IMR-90 (cell line): ENCODE results near the gene IGSF9B. TPM values are rescaled to one million over a fixed set of nuclear protein-coding genes. Genes with fewer than 3 reads are reported as not detected.

ENCODE experiments used
- ATAC-seq: fragments of 200-7000 bp; cut with Tn5 transposase; 2 replicates; pipeline ENCODE4 v1.9.1; 2020; ENCODE audit warnings: low read depth, mild to moderate bottlenecking, moderate library complexity
- BruUV-seq: library from RNA; stranded (reverse); fragments of 400-500 nt; replicated peaks from 2 replicates; lab custom pipeline; 2021; lab: Mats Ljungman, UMichigan
- CTCF ChIA-PET: fragments of 300-600 bp; formaldehyde crosslinking; extraction: SDS; loops from one replicate; lab custom pipeline; 2021; ENCODE audit warnings: antibody characterized with exemption; lab: Yijun Ruan, JAX
- POLR2A ChIA-PET: fragments of 300-600 bp; sonication (Branson Sonifier 250); formaldehyde crosslinking; loops from one replicate; lab custom pipeline; 2022; ENCODE audit warnings: antibody characterized with exemption; ENCODE audit not compliant: unreplicated experiment; lab: Charles Lee
- DNase-seq: peaks from one replicate; pipeline ENCODE4 v3.0.0; 2013
- H2AFZ ChIP-seq: replicated peaks from 2 replicates; pipeline ENCODE3; 2013; ENCODE audit warnings: low read length, mild to moderate bottlenecking; ENCODE audit not compliant: poor library complexity
- H2AK5ac ChIP-seq: 2 replicates; pipeline ENCODE4 v1.6.1; 2013; ENCODE audit warnings: low read depth, low read length, inconsistent platforms
- H2AK9ac ChIP-seq: replicated peaks from 2 replicates; pipeline ENCODE3; 2013; ENCODE audit warnings: mild to moderate bottlenecking, low read depth, low read length, moderate library complexity; ENCODE audit not compliant: poor library complexity
- H2BK120ac ChIP-seq: 2 replicates; pipeline ENCODE4 v1.6.1; 2013; ENCODE audit warnings: low read depth, low read length, inconsistent platforms
- H2BK15ac ChIP-seq: 3 replicates; pipeline ENCODE4 v1.6.1; 2013; ENCODE audit warnings: low read depth, low read length, inconsistent platforms
- H2BK20ac ChIP-seq: 2 replicates; pipeline ENCODE4 v1.6.1; 2013; ENCODE audit warnings: low read depth, mild to moderate bottlenecking, inconsistent platforms, low read length, moderate library complexity
- H2BK5ac ChIP-seq: 2 replicates; pipeline ENCODE4 v1.6.1; 2013; ENCODE audit warnings: mild to moderate bottlenecking, low read depth, low read length, inconsistent platforms; ENCODE audit not compliant: poor library complexity, severe bottlenecking
- H3K14ac ChIP-seq: replicated peaks from 2 replicates; pipeline ENCODE4 v1.6.1; 2013; ENCODE audit warnings: low read depth, low read length, inconsistent platforms
- H3K18ac ChIP-seq: 2 replicates; pipeline ENCODE4 v1.6.1; 2013; ENCODE audit warnings: low read depth, low read length, control low read depth
- H3K23ac ChIP-seq: 2 replicates; pipeline ENCODE4 v1.6.1; 2013; ENCODE audit warnings: low read depth, low read length, inconsistent platforms
- H3K27ac ChIP-seq: 2 replicates; pipeline ENCODE4 v1.5.1; 2013; ENCODE audit warnings: mild to moderate bottlenecking, control low read depth, low read length; ENCODE audit not compliant: insufficient read depth
- H3K27me3 ChIP-seq: 2 replicates; pipeline ENCODE4 v1.6.1; 2013; ENCODE audit warnings: low read length; ENCODE audit not compliant: control insufficient read depth, insufficient read depth
- H3K36me3 ChIP-seq: 2 replicates; pipeline ENCODE4 v1.6.1; 2013; ENCODE audit warnings: low read length, mixed read lengths; ENCODE audit not compliant: control insufficient read depth, insufficient read depth
- H3K4ac ChIP-seq: 2 replicates; pipeline ENCODE4 v1.6.1; 2013; ENCODE audit warnings: low read depth, low read length, inconsistent platforms
- H3K4me1 ChIP-seq: 2 replicates; pipeline ENCODE4 v1.6.1; 2013; ENCODE audit warnings: low read length, mixed read lengths; ENCODE audit not compliant: control insufficient read depth, insufficient read depth
- H3K4me2 ChIP-seq: 2 replicates; pipeline ENCODE4 v1.6.1; 2013; ENCODE audit warnings: low read depth, mild to moderate bottlenecking, control low read depth, low read length, moderate library complexity
- H3K4me3 ChIP-seq: 2 replicates; pipeline ENCODE4 v1.5.1; 2013; ENCODE audit warnings: low read depth, mild to moderate bottlenecking, control low read depth, low read length, moderate library complexity; ENCODE audit not compliant: insufficient read depth
- H3K56ac ChIP-seq: 2 replicates; pipeline ENCODE4 v1.6.1; 2013; ENCODE audit warnings: low read length, inconsistent platforms; ENCODE audit not compliant: insufficient read depth; ENCODE audit errors: extremely low read depth
- H3K79me1 ChIP-seq, 2 experiments: 2 replicates each; pipeline ENCODE4 v1.6.1; 2013; ENCODE audit warnings: low read length in 2 of 2, inconsistent platforms in 1 of 2, low read depth in 1 of 2
- H3K9ac ChIP-seq: 2 replicates; pipeline ENCODE4 v1.6.1; 2013; ENCODE audit warnings: low read depth, low read length, control low read depth
- H3K9me1 ChIP-seq: 2 replicates; pipeline ENCODE4 v1.6.1; 2013; ENCODE audit warnings: low read length, inconsistent platforms; ENCODE audit not compliant: insufficient read depth
- H3K9me3 ChIP-seq: 2 replicates; pipeline ENCODE4 v1.6.1; 2013; ENCODE audit warnings: low read length; ENCODE audit not compliant: control insufficient read depth, insufficient read depth
- H4K20me1 ChIP-seq: 2 replicates; pipeline ENCODE4 v1.6.1; 2013; ENCODE audit warnings: low read length, inconsistent platforms; ENCODE audit not compliant: insufficient read depth
- H4K5ac ChIP-seq: 2 replicates; pipeline ENCODE4 v1.6.1; 2013; ENCODE audit warnings: mild to moderate bottlenecking, low read depth, low read length, control low read depth
- H4K8ac ChIP-seq, 2 experiments: 2 replicates each; pipeline ENCODE4 v1.6.1; 2013; ENCODE audit warnings: low read depth in 2 of 2, low read length in 2 of 2, control low read depth in 1 of 2, inconsistent platforms in 1 of 2
- H4K91ac ChIP-seq: 2 replicates; pipeline ENCODE4 v1.6.1; 2013; ENCODE audit warnings: low read depth, low read length, inconsistent platforms; ENCODE audit not compliant: insufficient read depth
- CEBPB ChIP-seq: IDR thresholded peaks from 2 replicates; pipeline ENCODE4 v1.6.1; 2012; ENCODE audit warnings: low read depth, low read length, improper control_type of control experiment
- CHD1 ChIP-seq: IDR thresholded peaks from 2 replicates; pipeline ENCODE4 v1.6.1; 2012; ENCODE audit warnings: low read depth, low read length, improper control_type of control experiment
- ELK1 ChIP-seq: fragments of 150-350 bp; IDR thresholded peaks from 2 replicates; pipeline ENCODE4 v1.6.1; 2016; ENCODE audit warnings: low read depth, mild to moderate bottlenecking, low read length, moderate library complexity, borderline replicate concordance
- MAFK ChIP-seq: IDR thresholded peaks from 2 replicates; pipeline ENCODE4 v1.6.1; 2012; ENCODE audit warnings: low read depth, low read length, improper control_type of control experiment
- MAZ ChIP-seq: IDR thresholded peaks from 2 replicates; pipeline ENCODE4 v1.6.1; 2012; ENCODE audit warnings: low read depth, mild to moderate bottlenecking, low read length, improper control_type of control experiment, moderate library complexity, borderline replicate concordance
- MXI1 ChIP-seq: IDR thresholded peaks from 2 replicates; pipeline ENCODE4 v1.6.1; 2012; ENCODE audit warnings: low read depth, mild to moderate bottlenecking, low read length, moderate library complexity, borderline replicate concordance
- NFE2L2 ChIP-seq: fragments of 150-350 bp; IDR thresholded peaks from 2 replicates; pipeline ENCODE4 v1.6.1; 2016; ENCODE audit warnings: low read depth, mild to moderate bottlenecking, low read length
- RCOR1 ChIP-seq: IDR thresholded peaks from 2 replicates; pipeline ENCODE4 v1.6.1; 2012; ENCODE audit warnings: mild to moderate bottlenecking, low read length, improper control_type of control experiment; ENCODE audit not compliant: insufficient replicate concordance
- USF2 ChIP-seq: fragments of 150-350 bp; IDR thresholded peaks from 2 replicates; pipeline ENCODE4 v1.6.1; 2017; ENCODE audit warnings: mild to moderate bottlenecking, antibody characterized with exemption, low read length, low read depth
- WGBS, 2 experiments: methylation state at CpG; one replicate each; pipeline versions ENCODE4 v1.1.5 to v1.1.7; 2013; ENCODE audit warnings: missing lambda C conversion rate in 2 of 2; ENCODE audit not compliant: insufficient read length in 1 of 2; ENCODE audit errors: extremely low coverage in 2 of 2; 5-methylcytosine and 5-hydroxymethylcytosine counted together
- dilution Hi-C: fragments of 300-500 bp; cut with HindIII; formaldehyde crosslinking; loops from one replicate; pipeline ENCODE4 v1.14.3; 2018; ENCODE audit warnings: low sequenced_read_pairs; ENCODE audit not compliant: unreplicated experiment
- in situ Hi-C: fragments of 300-500 bp; cut with MboI; formaldehyde crosslinking; loops from 3 replicates; pipeline ENCODE4 v1.14.3; 2019; ENCODE audit warnings: low sequenced_read_pairs, inconsistent platforms, mixed read lengths
- intact Hi-C: fragments of 100-400 bp; cut with micrococcal nuclease; formaldehyde crosslinking; loops from 2 replicates; pipeline ENCODE4 v1.10.0; 2022
- polyA plus RNA-seq, 3 experiments: library from polyadenylated mRNA; depleted of rRNA; stranded (reverse); fragments of >200 nt; gene quantifications; 2 replicates each; pipeline ENCODE4 v1.2.3, GENCODE V29; 2012; ENCODE audit warnings: low replicate concordance in 1 of 3
- total RNA-seq: library from RNA; depleted of rRNA; stranded (reverse); fragments of >200 nt; gene quantifications from 2 replicates; pipeline ENCODE4 v1.2.3, GENCODE V29; 2012
- TF ChIP-seq, protein P1 (sequence below): conservative IDR thresholded peaks from 2 replicates; pipeline ENCODE4 v1.5.1; 2012; ENCODE audit warnings: mild to moderate bottlenecking, low read depth, low read length, improper control_type of control experiment

The IGSF9B gene
- total and polyA plus RNA-seq, 2 of the 4 experiments (the other 2 are of a cell fraction): under 0.01 to 0.10 TPM

DNA sequence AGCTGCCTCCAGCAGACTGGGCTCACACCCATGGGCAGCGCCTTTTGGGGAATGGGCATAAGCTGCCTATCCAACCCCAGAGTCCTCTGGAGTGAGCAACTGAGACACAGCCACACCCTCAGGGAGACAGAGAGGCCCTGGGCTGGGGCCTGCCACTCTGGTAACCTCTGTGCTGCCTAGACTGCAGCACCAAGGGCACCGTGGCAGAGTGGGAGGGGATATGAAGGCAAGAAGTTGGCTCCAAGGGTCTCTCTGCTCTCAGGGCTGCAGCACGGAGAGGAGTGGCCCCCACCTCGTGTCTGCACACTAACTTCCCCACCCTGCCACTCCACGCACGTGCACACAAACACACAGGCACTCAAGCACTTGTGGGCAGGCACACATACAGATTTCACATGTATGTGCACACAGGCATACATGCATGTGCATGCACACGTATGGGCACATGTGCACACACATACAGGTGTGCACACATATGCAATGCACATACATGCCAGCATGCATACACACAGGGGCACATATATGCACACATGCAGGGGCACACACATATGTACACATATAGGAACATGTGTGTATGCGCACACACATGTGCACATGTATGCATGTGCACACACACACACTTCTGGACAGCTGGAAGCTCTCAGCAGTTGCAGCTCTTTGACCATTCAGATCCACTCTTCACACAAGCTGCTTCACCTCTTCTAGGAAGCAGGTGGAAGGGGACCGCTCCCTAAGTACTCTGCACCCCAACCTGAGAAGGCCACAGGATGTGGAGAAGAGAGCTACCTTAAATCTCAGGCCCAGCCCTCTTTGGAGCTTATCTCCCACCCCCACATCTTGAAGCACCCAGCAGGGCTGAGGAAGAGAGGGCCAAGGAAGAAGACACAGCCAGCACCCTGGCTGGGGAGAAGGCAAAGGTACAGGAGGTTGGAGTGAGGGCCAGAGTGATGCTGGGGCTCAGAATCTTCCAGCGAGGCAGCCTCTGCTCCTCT lies 4.3 kb downstream of the IGSF9B start:
- Histone ChIP-seq H3K4me3 (no peak overlapping the region), H4K91ac (no peak overlapping the region), H3K14ac (no peak overlapping the region), H4K8ac (no peak overlapping the region), H3K4ac (no peak overlapping the region), H3K9me3 (no peaks in the 10 kb centered on the region), H3K9ac (no peak overlapping the region), H4K5ac (no peak overlapping the region), H2BK15ac (no peak overlapping the region), H3K36me3 (no peaks in the 10 kb centered on the region), H3K4me1 (peaks cover 2% of the 10 kb centered on the region; the same call in 1 of the 2 replicates), H2BK20ac (no peak overlapping the region), H3K18ac (no peak overlapping the region), H4K20me1 (no peaks in the 10 kb centered on the region), H3K23ac (no peak overlapping the region), H3K79me1 (no peaks in the 10 kb centered on the region), H2BK120ac (no peak overlapping the region), H2BK5ac (no peak overlapping the region), H3K9me1 (no peaks in the 10 kb centered on the region), H2AK9ac (no peak overlapping the region), H3K27ac (no peak overlapping the region), H2AK5ac (no peak overlapping the region), H2AFZ (peak overlapping the region; percentile 56), H3K27me3 (peaks cover 54% of the 10 kb centered on the region), H3K56ac (no peak overlapping the region), H3K4me2 (no peak overlapping the region)
- BruUV-seq: no TSS peak
- ChIA-PET POLR2A (no interaction called here), CTCF (no interaction called here)
- dilution Hi-C loops (no loop called here), intact Hi-C loops (no loop called here), in situ Hi-C loops (no loop called here)
- 70% methylated on average over 3 of the region's 10 CpGs; no CpG with 5 or more reads in 1 of the 2 experiments for WGBS, 2 experiments
- ATAC-seq (no peak), DNase-seq (no peak)
- TF ChIP-seq NFE2L2 (no peak), CHD1 (no peak), MAZ (no peak), CEBPB (no peak), USF2 (no peak), MXI1 (no peak), RCOR1 (no peak), ELK1 (no peak), MAFK (no peak)
- TF ChIP-seq, protein P1, sequence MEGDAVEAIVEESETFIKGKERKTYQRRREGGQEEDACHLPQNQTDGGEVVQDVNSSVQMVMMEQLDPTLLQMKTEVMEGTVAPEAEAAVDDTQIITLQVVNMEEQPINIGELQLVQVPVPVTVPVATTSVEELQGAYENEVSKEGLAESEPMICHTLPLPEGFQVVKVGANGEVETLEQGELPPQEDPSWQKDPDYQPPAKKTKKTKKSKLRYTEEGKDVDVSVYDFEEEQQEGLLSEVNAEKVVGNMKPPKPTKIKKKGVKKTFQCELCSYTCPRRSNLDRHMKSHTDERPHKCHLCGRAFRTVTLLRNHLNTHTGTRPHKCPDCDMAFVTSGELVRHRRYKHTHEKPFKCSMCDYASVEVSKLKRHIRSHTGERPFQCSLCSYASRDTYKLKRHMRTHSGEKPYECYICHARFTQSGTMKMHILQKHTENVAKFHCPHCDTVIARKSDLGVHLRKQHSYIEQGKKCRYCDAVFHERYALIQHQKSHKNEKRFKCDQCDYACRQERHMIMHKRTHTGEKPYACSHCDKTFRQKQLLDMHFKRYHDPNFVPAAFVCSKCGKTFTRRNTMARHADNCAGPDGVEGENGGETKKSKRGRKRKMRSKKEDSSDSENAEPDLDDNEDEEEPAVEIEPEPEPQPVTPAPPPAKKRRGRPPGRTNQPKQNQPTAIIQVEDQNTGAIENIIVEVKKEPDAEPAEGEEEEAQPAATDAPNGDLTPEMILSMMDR: no peak
